Measurements from ENCODE around the gene FDX2.
A peak's percentile ranks its signal among the peaks of the same experiment; 100 is the strongest.

The FDX2 gene

GRCh38 chr19:10270180-10270615 lies 45.6 kb downstream of the FDX2 start:
- TF ChIP-seq, protein P1, sequence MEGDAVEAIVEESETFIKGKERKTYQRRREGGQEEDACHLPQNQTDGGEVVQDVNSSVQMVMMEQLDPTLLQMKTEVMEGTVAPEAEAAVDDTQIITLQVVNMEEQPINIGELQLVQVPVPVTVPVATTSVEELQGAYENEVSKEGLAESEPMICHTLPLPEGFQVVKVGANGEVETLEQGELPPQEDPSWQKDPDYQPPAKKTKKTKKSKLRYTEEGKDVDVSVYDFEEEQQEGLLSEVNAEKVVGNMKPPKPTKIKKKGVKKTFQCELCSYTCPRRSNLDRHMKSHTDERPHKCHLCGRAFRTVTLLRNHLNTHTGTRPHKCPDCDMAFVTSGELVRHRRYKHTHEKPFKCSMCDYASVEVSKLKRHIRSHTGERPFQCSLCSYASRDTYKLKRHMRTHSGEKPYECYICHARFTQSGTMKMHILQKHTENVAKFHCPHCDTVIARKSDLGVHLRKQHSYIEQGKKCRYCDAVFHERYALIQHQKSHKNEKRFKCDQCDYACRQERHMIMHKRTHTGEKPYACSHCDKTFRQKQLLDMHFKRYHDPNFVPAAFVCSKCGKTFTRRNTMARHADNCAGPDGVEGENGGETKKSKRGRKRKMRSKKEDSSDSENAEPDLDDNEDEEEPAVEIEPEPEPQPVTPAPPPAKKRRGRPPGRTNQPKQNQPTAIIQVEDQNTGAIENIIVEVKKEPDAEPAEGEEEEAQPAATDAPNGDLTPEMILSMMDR (IDR thresholded peaks at IDR 0.05; ENCODE audit: low read depth, low read length, missing control alignments): no peak
- no peak for DNase-seq (ENCODE audit: low read depth)
- peak overlapping the region; percentile 78 for H3K4me3 ChIP-seq (ENCODE audit: low read depth, low read length)

- TF ChIP-seq, protein P1 (IDR thresholded peaks at IDR 0.05; ENCODE audit: low read depth, low read length, missing control alignments): peak; percentile 88
- no peak for DNase-seq (ENCODE audit: low read depth)
- H3K4me3 ChIP-seq (ENCODE audit: low read depth, low read length): peak overlapping the region; percentile 78
Observed at GRCh38 chr19:10269333-10270179, 46.3 kb downstream of the FDX2 start.

GRCh38 chr19:10268071-10268470 lies 47.7 kb downstream of the FDX2 start:
- H3K4me3 ChIP-seq (ENCODE audit: low read depth, low read length): no peak overlapping the region
- TF ChIP-seq, protein P1 (IDR thresholded peaks at IDR 0.05; ENCODE audit: low read depth, low read length, missing control alignments): no peak
- no peak for DNase-seq (ENCODE audit: low read depth)

- DNase-seq (ENCODE audit: low read depth): no peak
- TF ChIP-seq, protein P1 (IDR thresholded peaks at IDR 0.05; ENCODE audit: low read depth, low read length, missing control alignments): no peak
- no peak overlapping the region for H3K4me3 ChIP-seq (ENCODE audit: low read depth, low read length)
Observed at GRCh38 chr19:10266706-10267105, 49.1 kb downstream of the FDX2 start.

- no peak overlapping the region for H3K4me3 ChIP-seq (ENCODE audit: low read depth, low read length)
- no peak for DNase-seq (ENCODE audit: low read depth)
- TF ChIP-seq, protein P1 (IDR thresholded peaks at IDR 0.05; ENCODE audit: low read depth, low read length, missing control alignments): no peak
Observed at GRCh38 chr19:10262771-10263170, 53.0 kb downstream of the FDX2 start.

DNA sequence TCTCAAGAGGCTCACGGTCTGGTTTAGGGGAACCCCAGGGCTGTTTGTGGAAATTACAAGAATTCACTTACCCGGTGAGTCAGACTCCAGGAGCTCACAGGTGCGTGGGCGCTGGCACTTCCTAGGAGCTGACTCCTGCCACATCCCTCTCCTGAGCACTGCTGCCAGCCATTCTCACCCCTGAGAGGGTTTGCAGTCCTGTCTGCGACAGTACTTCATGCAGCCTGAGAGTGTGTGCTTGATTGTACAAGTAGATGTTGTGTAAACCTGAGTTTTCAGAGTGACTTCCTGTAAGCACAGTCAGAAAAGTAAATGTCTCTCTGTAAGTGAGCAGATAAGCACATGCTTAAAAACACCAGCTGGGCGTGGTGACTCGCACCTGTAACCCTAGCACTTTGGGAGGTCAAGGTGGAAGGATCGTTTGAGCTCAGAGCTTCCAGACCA lies 55.7 kb downstream of the FDX2 start:
- H3K4me3 ChIP-seq (ENCODE audit: low read depth, low read length): no peak overlapping the region
- TF ChIP-seq, protein P1 (IDR thresholded peaks at IDR 0.05; ENCODE audit: low read depth, low read length, missing control alignments): no peak
- DNase-seq (ENCODE audit: low read depth): no peak
